ENCODE results near the gene U2AF2. TPM values are rescaled to one million over a fixed set of nuclear protein-coding genes. Genes with fewer than 3 reads are reported as not detected.

The U2AF2 gene
- total and polyA plus RNA-seq, 9 of the 15 experiments (the other 6 are each of a cell fraction or from before 2014, with no cell fraction given), result 3.0 to 331 (median 157) TPM

DNA sequence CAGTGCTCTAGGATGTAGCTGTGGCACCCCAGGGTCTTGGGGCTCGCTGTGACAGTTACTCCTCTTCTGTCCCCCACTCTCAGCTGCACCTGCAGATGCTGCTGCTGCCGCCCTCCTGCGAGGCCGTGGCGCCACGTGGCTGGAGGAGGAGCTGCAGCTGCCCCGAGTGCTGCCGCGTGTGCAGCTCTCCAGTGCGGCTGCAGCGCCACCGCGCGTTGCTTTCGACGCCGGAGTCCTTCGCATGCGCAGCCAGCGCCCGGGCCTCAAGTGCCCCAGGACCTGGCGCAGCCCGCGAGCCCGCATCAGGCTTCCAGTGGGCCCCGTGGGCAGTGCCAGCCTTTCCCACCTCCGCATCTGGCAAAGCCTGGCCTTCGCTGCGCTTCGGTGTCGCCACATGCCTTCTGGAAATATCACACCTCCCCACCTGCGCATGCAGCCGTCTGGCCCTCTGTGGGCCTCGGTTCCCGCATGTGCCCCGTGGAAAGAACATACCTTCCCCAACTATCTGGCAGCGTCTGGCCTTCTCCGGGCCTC is 14.7 kb upstream of the U2AF2 start (continued):
- TF ChIP-seq, protein P1, sequence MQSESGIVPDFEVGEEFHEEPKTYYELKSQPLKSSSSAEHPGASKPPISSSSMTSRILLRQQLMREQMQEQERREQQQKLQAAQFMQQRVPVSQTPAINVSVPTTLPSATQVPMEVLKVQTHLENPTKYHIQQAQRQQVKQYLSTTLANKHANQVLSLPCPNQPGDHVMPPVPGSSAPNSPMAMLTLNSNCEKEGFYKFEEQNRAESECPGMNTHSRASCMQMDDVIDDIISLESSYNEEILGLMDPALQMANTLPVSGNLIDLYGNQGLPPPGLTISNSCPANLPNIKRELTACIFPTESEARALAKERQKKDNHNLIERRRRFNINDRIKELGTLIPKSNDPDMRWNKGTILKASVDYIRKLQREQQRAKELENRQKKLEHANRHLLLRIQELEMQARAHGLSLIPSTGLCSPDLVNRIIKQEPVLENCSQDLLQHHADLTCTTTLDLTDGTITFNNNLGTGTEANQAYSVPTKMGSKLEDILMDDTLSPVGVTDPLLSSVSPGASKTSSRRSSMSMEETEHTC (IDR thresholded peaks at IDR 0.05), result peak; percentile 34; the same call in 1 of the 2 replicates
- TF ChIP-seq FOXM1 (IDR thresholded peaks at IDR 0.05; ENCODE audit: low read depth) (no peak), FOXM1 (CRISPR knock-in tag; IDR thresholded peaks at IDR 0.05; ENCODE audit: low read depth) (peak; percentile 92), SREBF2 (CRISPR knock-in tag; IDR thresholded peaks at IDR 0.05) (no peak), ZNF274 (IDR thresholded peaks at IDR 0.05; ENCODE audit: borderline replicate concordance, low read depth, low read length) (no peak), RBM14 (IDR thresholded peaks at IDR 0.05; ENCODE audit: borderline replicate concordance, insufficient read depth, low read depth, low read length) (no peak), KDM2B (CRISPR knock-in tag; IDR thresholded peaks at IDR 0.05) (no peak), CEBPZ (IDR thresholded peaks at IDR 0.05; ENCODE audit: borderline replicate concordance, low read depth, low read length) (no peak), GTF2F1 (IDR thresholded peaks at IDR 0.05; ENCODE audit: low read depth, low read length) (no peak; the same call in 1 of the 2 replicates), HNRNPL (IDR thresholded peaks at IDR 0.05; ENCODE audit: low read depth, low read length) (peak; percentile 97), POLR2H (tag; IDR thresholded peaks at IDR 0.05; ENCODE audit: low read depth) (no peak), CREM (IDR thresholded peaks at IDR 0.05; ENCODE audit: low read depth) (peak; percentile 55), POLR2B (IDR thresholded peaks at IDR 0.05; ENCODE audit: low read depth, partially characterized antibody) (peak; percentile 12), SMARCA4 (IDR thresholded peaks at IDR 0.05) (no peak), ZNF75A (CRISPR knock-in tag; IDR thresholded peaks at IDR 0.05) (no peak)
- TF ChIP-seq, protein P2, sequence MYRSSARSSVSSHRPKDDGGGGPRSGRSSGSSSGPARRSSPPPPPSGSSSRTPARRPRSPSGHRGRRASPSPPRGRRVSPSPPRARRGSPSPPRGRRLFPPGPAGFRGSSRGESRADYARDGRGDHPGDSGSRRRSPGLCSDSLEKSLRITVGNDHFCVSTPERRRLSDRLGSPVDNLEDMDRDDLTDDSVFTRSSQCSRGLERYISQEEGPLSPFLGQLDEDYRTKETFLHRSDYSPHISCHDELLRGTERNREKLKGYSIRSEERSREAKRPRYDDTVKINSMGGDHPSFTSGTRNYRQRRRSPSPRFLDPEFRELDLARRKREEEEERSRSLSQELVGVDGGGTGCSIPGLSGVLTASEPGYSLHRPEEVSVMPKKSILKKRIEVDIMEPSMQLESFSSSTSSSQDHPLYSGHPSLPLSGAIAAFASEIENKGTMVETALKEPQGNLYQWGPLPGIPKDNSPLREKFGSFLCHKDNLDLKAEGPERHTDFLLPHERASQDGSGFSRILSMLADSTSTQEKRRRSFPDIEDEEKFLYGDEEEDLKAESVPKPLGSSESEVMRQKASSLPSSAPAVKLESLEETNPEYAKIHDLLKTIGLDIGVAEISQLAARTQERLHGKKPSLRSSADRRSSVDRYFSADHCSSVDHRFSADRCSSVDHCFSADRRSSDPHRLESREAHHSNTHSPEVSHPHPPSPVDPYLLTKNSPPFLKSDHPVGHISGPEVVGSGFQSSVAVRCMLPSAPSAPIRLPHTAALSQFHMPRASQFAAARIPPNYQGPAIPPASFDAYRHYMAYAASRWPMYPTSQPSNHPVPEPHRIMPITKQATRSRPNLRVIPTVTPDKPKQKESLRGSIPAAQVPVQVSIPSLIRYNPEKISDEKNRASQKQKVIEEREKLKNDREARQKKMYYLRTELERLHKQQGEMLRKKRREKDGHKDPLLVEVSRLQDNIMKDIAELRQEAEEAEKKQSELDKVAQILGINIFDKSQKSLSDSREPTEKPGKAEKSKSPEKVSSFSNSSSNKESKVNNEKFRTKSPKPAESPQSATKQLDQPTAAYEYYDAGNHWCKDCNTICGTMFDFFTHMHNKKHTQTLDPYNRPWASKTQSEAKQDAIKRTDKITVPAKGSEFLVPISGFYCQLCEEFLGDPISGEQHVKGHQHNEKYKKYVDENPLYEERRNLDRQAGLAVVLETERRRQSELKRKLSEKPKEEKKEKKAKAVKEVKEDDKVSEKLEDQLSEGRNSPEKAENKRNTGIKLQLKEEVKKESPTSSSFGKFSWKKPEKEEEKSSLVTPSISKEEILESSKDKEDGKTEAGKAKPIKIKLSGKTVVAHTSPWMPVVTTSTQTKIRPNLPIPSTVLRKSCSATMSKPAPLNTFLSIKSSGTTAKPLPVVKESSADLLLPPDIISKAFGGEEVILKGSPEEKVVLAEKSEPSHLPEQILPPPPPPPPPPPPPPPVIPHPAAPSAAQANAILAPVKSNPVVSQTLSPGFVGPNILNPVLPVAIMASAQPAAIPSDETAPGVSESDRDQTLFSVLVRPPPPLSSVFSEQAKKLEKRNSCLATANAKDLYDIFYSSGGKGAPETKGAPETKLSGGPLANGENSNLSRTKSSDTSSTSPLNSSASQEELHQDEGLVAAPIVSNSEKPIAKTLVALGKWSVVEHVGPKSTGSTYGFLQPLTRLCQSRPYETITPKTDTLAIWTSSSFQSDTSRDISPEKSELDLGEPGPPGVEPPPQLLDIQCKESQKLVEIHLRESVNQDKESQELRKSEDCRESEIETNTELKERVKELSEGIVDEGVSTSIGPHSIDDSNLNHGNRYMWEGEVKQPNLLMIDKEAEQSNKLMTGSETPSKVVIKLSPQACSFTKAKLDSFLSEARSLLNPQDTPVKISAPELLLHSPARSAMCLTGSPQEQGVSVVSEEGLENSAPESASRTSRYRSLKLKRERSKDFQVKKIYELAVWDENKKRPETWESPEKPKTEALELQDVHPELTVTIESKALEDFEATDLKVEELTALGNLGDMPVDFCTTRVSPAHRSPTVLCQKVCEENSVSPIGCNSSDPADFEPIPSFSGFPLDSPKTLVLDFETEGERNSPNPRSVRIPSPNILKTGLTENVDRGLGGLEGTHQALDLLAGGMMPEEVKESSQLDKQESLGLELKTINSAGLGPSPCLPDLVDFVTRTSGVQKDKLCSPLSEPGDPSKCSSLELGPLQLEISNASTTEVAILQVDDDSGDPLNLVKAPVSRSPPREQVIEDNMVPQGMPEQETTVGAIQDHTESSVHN (IDR thresholded peaks at IDR 0.05; ENCODE audit: borderline replicate concordance in 1 of 2, low read depth in 1 of 2), result no peak

All from K562 (cell line).